IMR-90 (cell line): Measurements from ENCODE around the gene MAP3K3. TPM values are rescaled to one million over a fixed set of nuclear protein-coding genes. Genes with fewer than 3 reads are reported as not detected.

Experiments used
- ATAC-seq: fragments of 200-7000 bp; cut with Tn5 transposase; 2 replicates; pipeline ENCODE4 v1.9.1; 2020; ENCODE audit warnings: low read depth, mild to moderate bottlenecking, moderate library complexity
- BruUV-seq: library from RNA; stranded (reverse); fragments of 400-500 nt; replicated peaks from 2 replicates; lab custom pipeline; 2021; lab: Mats Ljungman, UMichigan
- CTCF ChIA-PET: fragments of 300-600 bp; formaldehyde crosslinking; extraction: SDS; loops from one replicate; lab custom pipeline; 2021; ENCODE audit warnings: antibody characterized with exemption; lab: Yijun Ruan, JAX
- POLR2A ChIA-PET: fragments of 300-600 bp; sonication (Branson Sonifier 250); formaldehyde crosslinking; loops from one replicate; lab custom pipeline; 2022; ENCODE audit warnings: antibody characterized with exemption; ENCODE audit not compliant: unreplicated experiment; lab: Charles Lee
- DNase-seq: peaks from one replicate; pipeline ENCODE4 v3.0.0; 2013
- H2AFZ ChIP-seq: replicated peaks from 2 replicates; pipeline ENCODE3; 2013; ENCODE audit warnings: low read length, mild to moderate bottlenecking; ENCODE audit not compliant: poor library complexity
- H2AK5ac ChIP-seq: 2 replicates; pipeline ENCODE4 v1.6.1; 2013; ENCODE audit warnings: low read depth, low read length, inconsistent platforms
- H2AK9ac ChIP-seq: replicated peaks from 2 replicates; pipeline ENCODE3; 2013; ENCODE audit warnings: mild to moderate bottlenecking, low read depth, low read length, moderate library complexity; ENCODE audit not compliant: poor library complexity
- H2BK120ac ChIP-seq: 2 replicates; pipeline ENCODE4 v1.6.1; 2013; ENCODE audit warnings: low read depth, low read length, inconsistent platforms
- H2BK15ac ChIP-seq: 3 replicates; pipeline ENCODE4 v1.6.1; 2013; ENCODE audit warnings: low read depth, low read length, inconsistent platforms
- H2BK20ac ChIP-seq: 2 replicates; pipeline ENCODE4 v1.6.1; 2013; ENCODE audit warnings: low read depth, mild to moderate bottlenecking, inconsistent platforms, low read length, moderate library complexity
- H2BK5ac ChIP-seq: 2 replicates; pipeline ENCODE4 v1.6.1; 2013; ENCODE audit warnings: mild to moderate bottlenecking, low read depth, low read length, inconsistent platforms; ENCODE audit not compliant: poor library complexity, severe bottlenecking
- H3K14ac ChIP-seq: replicated peaks from 2 replicates; pipeline ENCODE4 v1.6.1; 2013; ENCODE audit warnings: low read depth, low read length, inconsistent platforms
- H3K18ac ChIP-seq: 2 replicates; pipeline ENCODE4 v1.6.1; 2013; ENCODE audit warnings: low read depth, low read length, control low read depth
- H3K23ac ChIP-seq: 2 replicates; pipeline ENCODE4 v1.6.1; 2013; ENCODE audit warnings: low read depth, low read length, inconsistent platforms
- H3K27ac ChIP-seq: 2 replicates; pipeline ENCODE4 v1.5.1; 2013; ENCODE audit warnings: mild to moderate bottlenecking, control low read depth, low read length; ENCODE audit not compliant: insufficient read depth
- H3K27me3 ChIP-seq: 2 replicates; pipeline ENCODE4 v1.6.1; 2013; ENCODE audit warnings: low read length; ENCODE audit not compliant: control insufficient read depth, insufficient read depth
- H3K36me3 ChIP-seq: 2 replicates; pipeline ENCODE4 v1.6.1; 2013; ENCODE audit warnings: low read length, mixed read lengths; ENCODE audit not compliant: control insufficient read depth, insufficient read depth
- H3K4ac ChIP-seq: 2 replicates; pipeline ENCODE4 v1.6.1; 2013; ENCODE audit warnings: low read depth, low read length, inconsistent platforms
- H3K4me1 ChIP-seq: 2 replicates; pipeline ENCODE4 v1.6.1; 2013; ENCODE audit warnings: low read length, mixed read lengths; ENCODE audit not compliant: control insufficient read depth, insufficient read depth
- H3K4me2 ChIP-seq: 2 replicates; pipeline ENCODE4 v1.6.1; 2013; ENCODE audit warnings: low read depth, mild to moderate bottlenecking, control low read depth, low read length, moderate library complexity
- H3K4me3 ChIP-seq: 2 replicates; pipeline ENCODE4 v1.5.1; 2013; ENCODE audit warnings: low read depth, mild to moderate bottlenecking, control low read depth, low read length, moderate library complexity; ENCODE audit not compliant: insufficient read depth
- H3K56ac ChIP-seq: 2 replicates; pipeline ENCODE4 v1.6.1; 2013; ENCODE audit warnings: low read length, inconsistent platforms; ENCODE audit not compliant: insufficient read depth; ENCODE audit errors: extremely low read depth
- H3K79me1 ChIP-seq, 2 experiments: 2 replicates each; pipeline ENCODE4 v1.6.1; 2013; ENCODE audit warnings: low read length in 2 of 2, inconsistent platforms in 1 of 2, low read depth in 1 of 2
- H3K9ac ChIP-seq: 2 replicates; pipeline ENCODE4 v1.6.1; 2013; ENCODE audit warnings: low read depth, low read length, control low read depth
- H3K9me1 ChIP-seq: 2 replicates; pipeline ENCODE4 v1.6.1; 2013; ENCODE audit warnings: low read length, inconsistent platforms; ENCODE audit not compliant: insufficient read depth
- H3K9me3 ChIP-seq: 2 replicates; pipeline ENCODE4 v1.6.1; 2013; ENCODE audit warnings: low read length; ENCODE audit not compliant: control insufficient read depth, insufficient read depth
- H4K20me1 ChIP-seq: 2 replicates; pipeline ENCODE4 v1.6.1; 2013; ENCODE audit warnings: low read length, inconsistent platforms; ENCODE audit not compliant: insufficient read depth
- H4K5ac ChIP-seq: 2 replicates; pipeline ENCODE4 v1.6.1; 2013; ENCODE audit warnings: mild to moderate bottlenecking, low read depth, low read length, control low read depth
- H4K8ac ChIP-seq, 2 experiments: 2 replicates each; pipeline ENCODE4 v1.6.1; 2013; ENCODE audit warnings: low read depth in 2 of 2, low read length in 2 of 2, control low read depth in 1 of 2, inconsistent platforms in 1 of 2
- H4K91ac ChIP-seq: 2 replicates; pipeline ENCODE4 v1.6.1; 2013; ENCODE audit warnings: low read depth, low read length, inconsistent platforms; ENCODE audit not compliant: insufficient read depth
- RAD21 ChIP-seq: IDR thresholded peaks from 2 replicates; pipeline ENCODE4 v1.6.1; 2012; ENCODE audit warnings: low read length, improper control_type of control experiment
- WGBS, 2 experiments: methylation state at CpG; one replicate each; pipeline versions ENCODE4 v1.1.5 to v1.1.7; 2013; ENCODE audit warnings: missing lambda C conversion rate in 2 of 2; ENCODE audit not compliant: insufficient read length in 1 of 2; ENCODE audit errors: extremely low coverage in 2 of 2; 5-methylcytosine and 5-hydroxymethylcytosine counted together
- dilution Hi-C: fragments of 300-500 bp; cut with HindIII; formaldehyde crosslinking; loops from one replicate; pipeline ENCODE4 v1.14.3; 2018; ENCODE audit warnings: low sequenced_read_pairs; ENCODE audit not compliant: unreplicated experiment
- in situ Hi-C: fragments of 300-500 bp; cut with MboI; formaldehyde crosslinking; loops from 3 replicates; pipeline ENCODE4 v1.14.3; 2019; ENCODE audit warnings: low sequenced_read_pairs, inconsistent platforms, mixed read lengths
- intact Hi-C: fragments of 100-400 bp; cut with micrococcal nuclease; formaldehyde crosslinking; loops from 2 replicates; pipeline ENCODE4 v1.10.0; 2022
- polyA plus RNA-seq, 3 experiments: library from polyadenylated mRNA; depleted of rRNA; stranded (reverse); fragments of >200 nt; gene quantifications; 2 replicates each; pipeline ENCODE4 v1.2.3, GENCODE V29; 2012; ENCODE audit warnings: low replicate concordance in 1 of 3
- total RNA-seq: library from RNA; depleted of rRNA; stranded (reverse); fragments of >200 nt; gene quantifications from 2 replicates; pipeline ENCODE4 v1.2.3, GENCODE V29; 2012

MAP3K3 gene
- total and polyA plus RNA-seq, 2 of the 4 experiments (the other 2 are of a cell fraction): 19.1 to 25.6 TPM

- Histone ChIP-seq H3K9me1 (peaks cover 7% of the 10 kb centered on the region; the same call in 1 of the 2 replicates), H3K4me1 (no peaks in the 10 kb centered on the region), H3K36me3 (peaks cover 12% of the 10 kb centered on the region), H4K5ac (no peak overlapping the region), H3K9me3 (no peaks in the 10 kb centered on the region), H3K14ac (no peak overlapping the region), H4K20me1 (no peaks in the 10 kb centered on the region), H3K79me1 (peaks cover 0 to 9% of the 10 kb centered on the region in 2 experiments; a peak in 2 of 4 replicates), H3K9ac (no peak overlapping the region), H3K4me2 (no peak overlapping the region), H2BK120ac (no peak overlapping the region), H3K4me3 (no peak overlapping the region), H3K4ac (no peak overlapping the region), H3K56ac (no peak overlapping the region), H4K91ac (no peak overlapping the region), H2BK5ac (no peak overlapping the region), H3K27ac (no peak overlapping the region), H2BK20ac (no peak overlapping the region), H3K18ac (no peak overlapping the region), H2AFZ (no peak overlapping the region), H2AK9ac (no peak overlapping the region), H3K27me3 (no peaks in the 10 kb centered on the region), H3K23ac (no peak overlapping the region), H4K8ac (no peak overlapping the region), H2BK15ac (no peak overlapping the region), H2AK5ac (no peak overlapping the region)
- CTCF ChIA-PET: no interaction called here
- WGBS, 2 experiments: no CpG with 5 or more reads among the region's 3 CpGs
- ATAC-seq: no peak
- dilution Hi-C loops (no loop called here), in situ Hi-C loops (no loop called here), intact Hi-C loops (no loop called here)
- no peak for TF ChIP-seq RAD21
- BruUV-seq: no TSS peak
- POLR2A ChIA-PET: no interaction called here
- DNase-seq: no peak
Observed at GRCh38 chr17:63659850-63660249, 37.6 kb downstream of the MAP3K3 start.
